ENCODE data around the gene OR6F1. TPM values are rescaled to one million over a fixed set of nuclear protein-coding genes. Genes with fewer than 3 reads are reported as not detected.
"Not testable (repeated sequence)": the region's sequence is repeated elsewhere in the genome, so short reads cannot be mapped to it uniquely, and the experiment has no call there.

OR6F1 gene
- total RNA-seq, result not detected in 2 replicates

- Mint-ChIP-seq H3K4me1 (ENCODE audit: low read depth) (no peaks in the 10 kb centered on the region), H3K4me3 (ENCODE audit: low read depth) (no peak within 1 kb of the TSS), H3K36me3 (ENCODE audit: low read depth) (no peaks in the 10 kb centered on the region), H3K27me3 (ENCODE audit: low read depth) (no peaks in the 10 kb centered on the region), H3K9me3 (no peaks in the 10 kb centered on the region), H3K27ac (no peak within 1 kb of the TSS)
- intact Hi-C loops (cut with micrococcal nuclease), result no loop called here
- DNase-seq (ENCODE audit: low spot score), result no peak
These were observed at the start of gene OR6F1 for GRCh38 chr1:247716546-247716945. Gene OR6F1 (minus strand): TSS chr1:247716646. CDS start chr1:247712755, 3,891 bp downstream.

GRCh38 chr1:247760456-247760855, 44.0 kb upstream of the OR6F1 start, which contains the start of gene OR1C1:
Gene OR1C1 (minus strand): TSS chr1:247760556. CDS start chr1:247758406, 2,150 bp downstream.
- Mint-ChIP-seq H3K27ac (no peak within 1 kb of the TSS), H3K36me3 (ENCODE audit: low read depth) (no peaks in the 10 kb centered on the region), H3K4me1 (ENCODE audit: low read depth) (no peaks in the 10 kb centered on the region), H3K9me3 (no peaks in the 10 kb centered on the region), H3K27me3 (ENCODE audit: low read depth) (no peaks in the 10 kb centered on the region), H3K4me3 (ENCODE audit: low read depth) (no peak within 1 kb of the TSS)
- intact Hi-C loops (cut with micrococcal nuclease), result no loop called here
- DNase-seq (ENCODE audit: low spot score), result no peak

GRCh38 chr1:247754311-247754710, 37.9 kb upstream of the OR6F1 start:
- H3K36me3 Mint-ChIP-seq (ENCODE audit: low read depth); H3K4me1 Mint-ChIP-seq (ENCODE audit: low read depth); DNase-seq (ENCODE audit: low spot score); H3K4me3 Mint-ChIP-seq (ENCODE audit: low read depth); intact Hi-C loops (cut with micrococcal nuclease); H3K27me3 Mint-ChIP-seq (ENCODE audit: low read depth); H3K27ac Mint-ChIP-seq: not testable (repeated sequence)
- H3K9me3 Mint-ChIP-seq, result peaks cover 18% of the 10 kb centered on the region

GRCh38 chr1:247749870-247750269, 33.4 kb upstream of the OR6F1 start:
- intact Hi-C loops (cut with micrococcal nuclease), result no loop called here
- Mint-ChIP-seq H3K9me3 (peaks cover 22% of the 10 kb centered on the region), H3K36me3 (ENCODE audit: low read depth) (no peaks in the 10 kb centered on the region), H3K27me3 (ENCODE audit: low read depth) (no peaks in the 10 kb centered on the region), H3K4me1 (ENCODE audit: low read depth) (no peaks in the 10 kb centered on the region), H3K27ac (no peak overlapping the region), H3K4me3 (ENCODE audit: low read depth) (no peak overlapping the region)
- DNase-seq (ENCODE audit: low spot score), result no peak

- Mint-ChIP-seq H3K9me3 (peaks cover 22% of the 10 kb centered on the region), H3K27ac (no peak within 1 kb of the TSS), H3K36me3 (ENCODE audit: low read depth) (no peaks in the 10 kb centered on the region)
These were observed 31.6 kb upstream of the OR6F1 start, which contains the start of gene OR14A2 for GRCh38 chr1:247748041-247748440. Gene OR14A2 (minus strand): TSS chr1:247748141.

GRCh38 chr1:247747616-247748015, 31.2 kb upstream of the OR6F1 start:
- no peak for DNase-seq (ENCODE audit: low spot score)
- H3K36me3 Mint-ChIP-seq (ENCODE audit: low read depth), result no peaks in the 10 kb centered on the region
- no peak overlapping the region for H3K4me3 Mint-ChIP-seq (ENCODE audit: low read depth)
- no peak overlapping the region for H3K27ac Mint-ChIP-seq
- H3K9me3 Mint-ChIP-seq, result peaks cover 22% of the 10 kb centered on the region
- no peaks in the 10 kb centered on the region for H3K27me3 Mint-ChIP-seq (ENCODE audit: low read depth)
- intact Hi-C loops (cut with micrococcal nuclease), result no loop called here
- H3K4me1 Mint-ChIP-seq (ENCODE audit: low read depth), result no peaks in the 10 kb centered on the region

More at GRCh38 chr1:247748041-247748440, 31.6 kb upstream of the OR6F1 start, which contains the start of gene OR14A2:
- DNase-seq (ENCODE audit: low spot score), result no peak
- Mint-ChIP-seq H3K4me1 (ENCODE audit: low read depth) (no peaks in the 10 kb centered on the region), H3K27me3 (ENCODE audit: low read depth) (no peaks in the 10 kb centered on the region), H3K4me3 (ENCODE audit: low read depth) (no peak within 1 kb of the TSS)
- intact Hi-C loops (cut with micrococcal nuclease), result no loop called here

- Mint-ChIP-seq H3K27ac (no peak overlapping the region), H3K36me3 (ENCODE audit: low read depth) (no peaks in the 10 kb centered on the region), H3K4me3 (ENCODE audit: low read depth) (no peak overlapping the region), H3K9me3 (peaks cover 15% of the 10 kb centered on the region), H3K4me1 (ENCODE audit: low read depth) (no peaks in the 10 kb centered on the region), H3K27me3 (ENCODE audit: low read depth) (no peaks in the 10 kb centered on the region)
- no peak for DNase-seq (ENCODE audit: low spot score)
- intact Hi-C loops (cut with micrococcal nuclease), result no loop called here
These were observed 30.0 kb upstream of the OR6F1 start for GRCh38 chr1:247746391-247746935.

- H3K4me1 Mint-ChIP-seq (ENCODE audit: low read depth); H3K27me3 Mint-ChIP-seq (ENCODE audit: low read depth); H3K9me3 Mint-ChIP-seq: not testable (repeated sequence)
These were observed 25.8 kb upstream of the OR6F1 start for GRCh38 chr1:247742215-247742760.

GRCh38 chr1:247741756-247742155, 25.3 kb upstream of the OR6F1 start:
- no peaks in the 10 kb centered on the region for H3K27me3 Mint-ChIP-seq (ENCODE audit: low read depth)
- no peaks in the 10 kb centered on the region for H3K9me3 Mint-ChIP-seq
- no peak for DNase-seq (ENCODE audit: low spot score)
- no peaks in the 10 kb centered on the region for H3K4me1 Mint-ChIP-seq (ENCODE audit: low read depth)
- intact Hi-C loops (cut with micrococcal nuclease), result no loop called here
- H3K4me3 Mint-ChIP-seq (ENCODE audit: low read depth), result no peak overlapping the region
- no peaks in the 10 kb centered on the region for H3K36me3 Mint-ChIP-seq (ENCODE audit: low read depth)
- no peak overlapping the region for H3K27ac Mint-ChIP-seq

More at GRCh38 chr1:247742215-247742760, 25.8 kb upstream of the OR6F1 start:
- intact Hi-C loops (cut with micrococcal nuclease); H3K27ac Mint-ChIP-seq; H3K4me3 Mint-ChIP-seq (ENCODE audit: low read depth); DNase-seq (ENCODE audit: low spot score); H3K36me3 Mint-ChIP-seq (ENCODE audit: low read depth): not testable (repeated sequence)

GRCh38 chr1:247740721-247741120, 24.3 kb upstream of the OR6F1 start:
- Mint-ChIP-seq H3K27ac (no peak overlapping the region), H3K27me3 (ENCODE audit: low read depth) (no peaks in the 10 kb centered on the region), H3K9me3 (no peaks in the 10 kb centered on the region), H3K4me1 (ENCODE audit: low read depth) (no peaks in the 10 kb centered on the region), H3K4me3 (ENCODE audit: low read depth) (no peak overlapping the region), H3K36me3 (ENCODE audit: low read depth) (no peaks in the 10 kb centered on the region)
- DNase-seq (ENCODE audit: low spot score), result no peak
- intact Hi-C loops (cut with micrococcal nuclease), result no loop called here

- no peaks in the 10 kb centered on the region for H3K9me3 Mint-ChIP-seq
- no peak within 1 kb of the TSS for H3K27ac Mint-ChIP-seq
- no peak for DNase-seq (ENCODE audit: low spot score)
- intact Hi-C loops (cut with micrococcal nuclease), result no loop called here
- H3K4me1 Mint-ChIP-seq (ENCODE audit: low read depth), result no peaks in the 10 kb centered on the region
- H3K27me3 Mint-ChIP-seq (ENCODE audit: low read depth), result no peaks in the 10 kb centered on the region
- no peaks in the 10 kb centered on the region for H3K36me3 Mint-ChIP-seq (ENCODE audit: low read depth)
- H3K4me3 Mint-ChIP-seq (ENCODE audit: low read depth), result no peak within 1 kb of the TSS
These were observed 21.9 kb upstream of the OR6F1 start, which contains the start of gene OR14K1 for GRCh38 chr1:247738315-247738714. Gene OR14K1 (plus strand): TSS chr1:247738615. CDS start chr1:247738615, 0 bp downstream.

GRCh38 chr1:247721222-247721621, 4.8 kb upstream of the OR6F1 start:
- Mint-ChIP-seq H3K9me3 (peaks cover 5% of the 10 kb centered on the region), H3K36me3 (ENCODE audit: low read depth) (no peaks in the 10 kb centered on the region), H3K4me1 (ENCODE audit: low read depth) (no peaks in the 10 kb centered on the region)

GRCh38 chr1:247713753-247714152, 2.7 kb downstream of the OR6F1 start:
- intact Hi-C loops (cut with micrococcal nuclease), result no loop called here
- Mint-ChIP-seq H3K27ac (no peak overlapping the region), H3K4me1 (ENCODE audit: low read depth) (no peaks in the 10 kb centered on the region), H3K27me3 (ENCODE audit: low read depth) (no peaks in the 10 kb centered on the region), H3K36me3 (ENCODE audit: low read depth) (no peaks in the 10 kb centered on the region), H3K9me3 (no peaks in the 10 kb centered on the region), H3K4me3 (ENCODE audit: low read depth) (no peak overlapping the region)
- DNase-seq (ENCODE audit: low spot score), result no peak

More at GRCh38 chr1:247721222-247721621, 4.8 kb upstream of the OR6F1 start:
- intact Hi-C loops (cut with micrococcal nuclease), result no loop called here
- no peak for DNase-seq (ENCODE audit: low spot score)
- no peaks in the 10 kb centered on the region for H3K27me3 Mint-ChIP-seq (ENCODE audit: low read depth)
- no peak overlapping the region for H3K27ac Mint-ChIP-seq
- no peak overlapping the region for H3K4me3 Mint-ChIP-seq (ENCODE audit: low read depth)

Measured in activated T-helper 2 cell treated with anti-CD3 and anti-CD28 coated beads, Interferon-gamma antibody, Interleukin-2, Interleukin-4, amounts not matched to agents 10 μg/mL and 5 μg/mL and 100 μg/mL, durations not matched to agents 14 hours and 24 hours and 36 hours (primary cell).